Skeletal muscle tissue (tissue), 4 donors: ENCODE results near the gene CEBPB. TPM values are rescaled to one million over a fixed set of nuclear protein-coding genes. Genes with fewer than 3 reads are reported as not detected.

Experiments used
- H3K27ac ChIP-seq: one replicate; pipeline ENCODE4 v1.7.0; 2013; ENCODE audit warnings: mild to moderate bottlenecking, low read depth, low read length, inconsistent platforms
- H3K27me3 ChIP-seq, 3 donors: one replicate each; pipeline ENCODE4 v1.7.0; 2013; ENCODE audit warnings: low read length in 3 of 3; ENCODE audit not compliant: control insufficient read depth in 3 of 3, insufficient read depth in 3 of 3
- H3K36me3 ChIP-seq, 3 donors: one replicate each; pipeline ENCODE4 v1.7.0; 2013; ENCODE audit warnings: low read length in 3 of 3; ENCODE audit not compliant: control insufficient read depth in 3 of 3, insufficient read depth in 3 of 3
- H3K4me1 ChIP-seq, 3 donors: one replicate each; pipeline ENCODE4 v1.7.0; 2013; ENCODE audit warnings: low read length in 3 of 3, mild to moderate bottlenecking in 3 of 3; ENCODE audit not compliant: control insufficient read depth in 3 of 3, insufficient read depth in 3 of 3
- H3K4me3 ChIP-seq, 3 donors: one replicate each; pipeline ENCODE4 v1.7.0; 2013; ENCODE audit warnings: low read length in 3 of 3
- H3K9ac ChIP-seq, 3 donors: one replicate each; pipeline ENCODE4 v1.7.0; 2013; ENCODE audit warnings: low read length in 3 of 3, mild to moderate bottlenecking in 3 of 3, moderate library complexity in 2 of 3, low read depth in 1 of 3
- H3K9me3 ChIP-seq, 3 donors: one replicate each; pipeline ENCODE4 v1.7.0; 2013; ENCODE audit warnings: low read length in 3 of 3; ENCODE audit not compliant: control insufficient read depth in 3 of 3
- total RNA-seq: library from RNA; depleted of rRNA; stranded (reverse); fragments of >200 nt; gene quantifications from one replicate; pipeline ENCODE4 v1.2.3, GENCODE V29; 2014
- donor health status: Osteomylitis.

CEBPB gene
- total RNA-seq, 1 donor from 2014 or later = 7.3 TPM

DNA sequence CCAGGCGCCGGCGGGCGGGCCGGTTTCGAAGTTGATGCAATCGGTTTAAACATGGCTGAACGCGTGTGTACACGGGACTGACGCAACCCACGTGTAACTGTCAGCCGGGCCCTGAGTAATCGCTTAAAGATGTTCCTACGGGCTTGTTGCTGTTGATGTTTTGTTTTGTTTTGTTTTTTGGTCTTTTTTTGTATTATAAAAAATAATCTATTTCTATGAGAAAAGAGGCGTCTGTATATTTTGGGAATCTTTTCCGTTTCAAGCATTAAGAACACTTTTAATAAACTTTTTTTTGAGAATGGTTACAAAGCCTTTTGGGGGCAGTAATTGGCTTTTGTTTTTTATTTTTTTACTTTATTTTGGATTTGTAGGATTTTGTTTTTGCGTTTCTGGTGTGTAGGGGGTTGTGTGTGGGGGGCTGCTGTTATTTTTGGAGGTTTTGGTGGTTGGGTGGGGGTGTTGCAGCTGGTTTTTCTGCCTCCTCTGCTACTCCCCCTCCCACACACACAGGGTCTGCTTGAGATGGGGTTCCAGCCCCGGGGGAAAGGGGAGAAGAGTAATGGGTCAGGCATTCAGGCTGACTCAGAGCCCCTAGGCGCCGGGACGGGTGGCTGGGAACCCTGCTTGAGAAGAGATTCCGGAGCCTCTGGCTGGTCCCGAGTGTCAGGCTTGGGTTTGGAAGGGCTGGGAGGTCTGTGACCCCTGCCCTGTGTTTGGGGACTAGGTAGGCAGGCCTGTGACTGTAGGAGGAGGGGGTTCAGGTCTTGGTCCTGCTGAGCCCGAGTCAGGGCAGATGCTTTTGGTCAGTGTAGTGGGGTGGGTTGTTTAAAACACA is 2.0 kb downstream of the CEBPB start:
- H3K4me3 ChIP-seq = peak overlapping the region; percentile 80 to 99 (median 98)
- peaks cover 0 to 21% (median 4%) of the 10 kb centered on the region in 3 donors for H3K36me3 ChIP-seq
- H3K9ac ChIP-seq = peak overlapping the region; percentile 100
- peak overlapping the region; percentile 99 for H3K27ac ChIP-seq
- no peaks in the 10 kb centered on the region for H3K27me3 ChIP-seq
- peaks cover 17 to 39% (median 37%) of the 10 kb centered on the region in 3 donors for H3K4me1 ChIP-seq
- no peaks in the 10 kb centered on the region for H3K9me3 ChIP-seq

DNA sequence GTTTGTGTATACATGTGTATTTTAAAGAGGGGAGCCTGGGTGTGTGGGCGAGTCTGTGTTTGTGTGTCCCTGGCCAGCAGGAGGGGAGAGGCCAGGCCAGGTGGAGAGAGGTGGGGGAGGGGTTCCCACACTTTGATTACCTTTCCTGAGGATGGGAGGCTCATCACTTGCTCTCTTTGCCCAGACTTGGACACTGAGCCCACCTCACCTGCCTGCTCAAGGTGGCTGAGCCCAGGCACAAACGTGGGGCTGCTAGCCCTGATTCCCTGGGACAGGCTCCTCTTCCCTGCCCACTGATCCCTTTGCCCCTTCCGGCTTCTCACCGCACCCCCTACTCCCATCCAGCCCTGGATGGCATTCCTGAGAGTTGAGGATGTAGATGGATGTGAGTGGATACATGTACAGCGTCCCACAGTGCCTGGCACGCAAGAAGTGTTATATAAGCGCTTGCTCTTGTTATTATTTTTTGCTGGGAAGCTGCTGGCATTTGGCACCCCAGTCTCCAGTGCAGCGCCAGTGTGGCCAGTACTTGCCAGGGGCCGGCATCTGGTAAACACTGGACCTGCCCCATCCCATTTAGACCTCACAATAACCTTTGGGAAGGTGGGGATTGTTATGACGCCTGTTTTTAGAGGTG is 2.7 kb downstream of the CEBPB start:
- Histone ChIP-seq H3K4me1 (peaks cover 17 to 39% (median 36%) of the 10 kb centered on the region in 3 donors), H3K9ac (peak overlapping the region; percentile 100), H3K27me3 (no peaks in the 10 kb centered on the region), H3K36me3 (peaks cover 0 to 21% (median 4%) of the 10 kb centered on the region in 3 donors), H3K4me3 (peak overlapping the region; percentile 80 to 99 (median 98)), H3K9me3 (no peaks in the 10 kb centered on the region), H3K27ac (peak overlapping the region; percentile 99)

DNA sequence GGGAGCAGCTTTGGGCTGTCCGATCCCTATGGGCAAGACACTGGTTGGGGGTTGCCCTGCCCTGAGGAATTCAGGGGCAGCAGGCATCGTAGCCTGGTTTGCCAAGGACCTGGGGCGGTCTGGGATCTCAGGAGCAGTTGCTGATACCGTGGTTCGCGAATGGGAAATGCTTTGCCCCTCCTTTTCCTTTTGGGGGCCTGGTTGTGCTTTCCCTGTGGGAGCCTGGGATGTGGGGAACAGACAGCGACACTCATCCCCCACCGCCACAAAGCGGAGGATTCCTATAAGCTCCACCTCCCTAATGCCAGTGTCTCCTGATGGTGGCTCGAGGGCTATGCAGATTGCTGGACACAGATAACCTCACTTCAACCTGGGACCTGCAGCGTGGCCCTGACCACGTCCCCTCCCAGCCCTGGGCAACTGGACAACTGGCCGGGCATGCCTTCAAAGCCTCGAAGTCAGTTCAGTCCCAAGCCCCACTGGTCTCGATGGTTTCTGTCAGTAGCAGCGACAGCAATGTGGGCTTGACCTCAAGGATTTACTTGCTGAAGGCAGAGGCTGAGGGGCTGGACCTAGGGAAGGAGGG is 3.3 kb downstream of the CEBPB start:
- Histone ChIP-seq H3K27ac (peak overlapping the region; percentile 99), H3K9ac (peak overlapping the region; percentile 100), H3K27me3 (no peaks in the 10 kb centered on the region), H3K36me3 (peaks cover 0 to 21% (median 4%) of the 10 kb centered on the region in 3 donors), H3K4me1 (peaks cover 17 to 39% (median 36%) of the 10 kb centered on the region in 3 donors), H3K9me3 (no peaks in the 10 kb centered on the region), H3K4me3 (peak overlapping the region; percentile 80 to 99 (median 98))

DNA sequence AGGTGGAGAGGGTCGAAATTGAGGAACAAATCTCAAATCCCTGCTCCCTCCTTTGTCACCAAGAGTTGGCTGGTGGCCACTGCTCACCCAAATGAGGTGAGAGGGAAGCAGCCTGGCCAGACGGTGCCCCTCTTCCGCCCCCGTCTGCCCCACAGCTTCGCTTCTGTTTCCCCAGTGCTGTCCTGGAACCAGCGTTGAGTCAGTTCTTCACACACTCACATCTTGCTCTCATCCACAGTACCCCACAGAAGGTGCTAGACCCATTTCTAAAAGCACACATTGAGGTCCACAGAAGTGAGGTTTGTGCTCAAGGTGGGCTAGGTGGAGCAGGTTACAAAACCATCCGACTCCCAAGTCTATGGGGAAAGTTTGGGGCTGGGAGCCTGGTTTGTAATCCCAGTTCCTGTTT is 3.8 kb downstream of the CEBPB start:
- no peaks in the 10 kb centered on the region for H3K9me3 ChIP-seq
- peak overlapping the region; percentile 100 for H3K9ac ChIP-seq
- peaks cover 17 to 39% (median 36%) of the 10 kb centered on the region in 3 donors for H3K4me1 ChIP-seq
- peak overlapping the region; percentile 80 to 99 (median 98) for H3K4me3 ChIP-seq
- H3K27me3 ChIP-seq = no peaks in the 10 kb centered on the region
- peaks cover 0 to 21% (median 4%) of the 10 kb centered on the region in 3 donors for H3K36me3 ChIP-seq
- H3K27ac ChIP-seq = peak overlapping the region; percentile 99

DNA sequence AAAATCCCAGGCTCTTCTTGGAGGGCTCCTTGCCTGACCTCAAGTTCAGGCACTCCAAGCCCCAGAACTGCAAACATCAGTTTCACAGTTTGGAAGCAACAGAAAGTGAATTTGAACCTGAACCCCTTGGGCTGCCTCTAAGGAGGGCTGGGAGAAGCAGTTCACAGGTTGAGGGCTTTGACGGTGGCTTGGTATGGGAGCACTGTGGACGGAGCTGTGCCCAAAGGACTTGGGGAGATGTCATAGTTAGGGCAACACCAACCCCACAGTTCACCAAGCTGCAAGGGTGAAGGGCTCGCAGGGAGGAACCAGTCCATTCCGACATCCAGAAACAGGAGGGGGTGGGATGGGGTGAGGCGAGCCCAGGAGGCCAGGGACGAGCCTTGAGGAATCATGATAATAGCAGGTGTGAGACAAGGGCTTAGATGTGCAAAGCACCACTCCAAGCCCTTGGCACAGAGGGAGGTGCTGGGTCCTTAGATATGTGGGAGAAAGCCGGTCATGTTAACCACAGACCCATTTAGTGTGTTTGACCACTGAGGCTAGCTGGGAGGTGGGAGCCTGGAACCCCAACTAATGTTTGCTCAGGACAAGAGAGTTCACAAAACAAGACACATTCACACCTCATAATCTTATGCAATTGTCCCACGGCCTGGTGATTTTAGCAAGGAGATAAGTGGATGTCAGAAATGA is 4.3 kb downstream of the CEBPB start:
- Histone ChIP-seq H3K27me3 (no peaks in the 10 kb centered on the region), H3K27ac (peak overlapping the region; percentile 99), H3K9me3 (no peaks in the 10 kb centered on the region), H3K9ac (peak overlapping the region; percentile 100), H3K4me1 (peaks cover 17 to 38% (median 37%) of the 10 kb centered on the region in 3 donors), H3K36me3 (peaks cover 0 to 21% (median 4%) of the 10 kb centered on the region in 3 donors), H3K4me3 (peak overlapping the region in 1 of 3 donors; percentile 99)

DNA sequence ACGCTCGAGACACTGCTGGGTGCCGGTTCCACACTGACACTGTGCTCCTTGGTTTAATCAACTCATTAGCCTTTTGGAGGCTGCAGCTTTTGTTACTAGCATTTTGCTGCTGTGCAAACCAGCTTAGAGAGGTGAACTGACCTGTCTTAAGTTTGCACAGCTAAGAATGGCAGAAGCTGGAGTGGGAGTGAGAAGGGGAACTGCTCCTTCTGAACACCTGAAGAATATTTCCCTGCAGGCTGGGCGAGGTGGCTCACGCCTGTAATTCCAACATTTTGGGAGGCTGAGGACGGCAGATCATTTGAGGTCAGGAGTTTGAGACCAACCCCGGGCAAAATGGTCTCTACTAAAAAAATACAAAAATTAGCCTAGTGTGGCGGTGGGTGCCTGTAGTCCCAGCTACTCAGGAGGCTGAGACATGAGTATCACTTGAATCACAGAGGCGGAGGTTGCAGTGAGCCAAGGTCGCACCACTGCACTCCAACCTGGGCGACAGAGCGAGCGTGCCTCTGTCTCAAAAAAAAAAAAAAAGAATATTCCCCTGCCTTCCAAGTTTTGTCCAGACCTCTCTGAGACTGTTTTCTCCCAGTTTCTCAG is 5.0 kb downstream of the CEBPB start:
- Histone ChIP-seq H3K9ac (peak overlapping the region in 1 of 3 donors; percentile 100), H3K27ac (peak overlapping the region; percentile 99), H3K9me3 (no peaks in the 10 kb centered on the region), H3K4me3 (no peak overlapping the region), H3K36me3 (peaks cover 0 to 21% (median 4%) of the 10 kb centered on the region in 3 donors), H3K4me1 (peaks cover 22 to 43% (median 43%) of the 10 kb centered on the region in 3 donors), H3K27me3 (no peaks in the 10 kb centered on the region)

DNA sequence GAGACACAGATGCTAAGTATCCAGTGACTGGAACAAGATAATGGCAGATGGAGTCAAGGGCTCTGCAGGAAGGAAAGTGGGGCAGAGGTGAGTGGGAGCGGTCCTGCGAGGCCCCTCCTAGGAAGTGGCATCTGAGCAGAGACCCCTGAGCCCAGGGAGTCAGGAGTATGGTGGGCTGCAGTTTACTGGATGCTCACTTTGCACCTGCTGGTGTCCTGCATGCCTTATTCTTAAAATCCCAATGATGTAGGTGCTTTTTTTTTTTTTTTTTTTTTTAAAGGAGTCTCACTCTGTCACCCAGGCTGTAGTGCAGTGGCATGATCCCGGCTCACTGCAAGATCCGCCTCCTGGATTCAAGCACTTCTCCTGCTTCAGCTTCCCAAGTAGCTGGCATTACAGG is 5.6 kb downstream of the CEBPB start:
- Histone ChIP-seq H3K27me3 (no peaks in the 10 kb centered on the region), H3K27ac (peak overlapping the region; percentile 12), H3K9ac (no peak overlapping the region), H3K36me3 (peaks cover 0 to 16% (median 4%) of the 10 kb centered on the region in 3 donors), H3K4me1 (peaks cover 28 to 49% (median 43%) of the 10 kb centered on the region in 3 donors), H3K4me3 (no peak overlapping the region), H3K9me3 (no peaks in the 10 kb centered on the region)

DNA sequence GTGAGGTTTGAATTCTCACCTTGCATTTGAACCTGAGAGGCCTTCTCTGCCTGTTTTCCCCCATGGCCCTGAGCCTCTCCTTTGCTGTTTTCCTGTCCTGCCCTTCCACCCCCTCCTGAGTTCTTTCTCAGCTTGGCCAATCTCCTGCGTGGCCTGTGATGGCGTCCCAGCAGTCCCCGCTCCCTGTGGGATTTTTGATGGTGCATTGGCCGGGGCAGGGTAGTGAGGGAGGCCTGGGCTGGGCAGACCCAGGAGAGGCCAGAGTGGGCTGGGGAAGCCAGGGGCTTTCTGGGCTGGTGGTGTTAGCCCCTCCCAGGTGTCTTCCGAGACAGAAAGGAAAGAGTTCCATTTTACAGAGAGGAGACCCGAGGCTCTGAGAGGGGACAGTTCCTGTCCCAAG is 6.3 kb downstream of the CEBPB start:
- Histone ChIP-seq H3K9ac (no peak overlapping the region), H3K9me3 (no peaks in the 10 kb centered on the region), H3K4me1 (peaks cover 28 to 47% (median 37%) of the 10 kb centered on the region in 3 donors), H3K27me3 (no peaks in the 10 kb centered on the region), H3K36me3 (peaks cover 0 to 9% (median 4%) of the 10 kb centered on the region in 3 donors), H3K27ac (no peak overlapping the region), H3K4me3 (no peak overlapping the region)

DNA sequence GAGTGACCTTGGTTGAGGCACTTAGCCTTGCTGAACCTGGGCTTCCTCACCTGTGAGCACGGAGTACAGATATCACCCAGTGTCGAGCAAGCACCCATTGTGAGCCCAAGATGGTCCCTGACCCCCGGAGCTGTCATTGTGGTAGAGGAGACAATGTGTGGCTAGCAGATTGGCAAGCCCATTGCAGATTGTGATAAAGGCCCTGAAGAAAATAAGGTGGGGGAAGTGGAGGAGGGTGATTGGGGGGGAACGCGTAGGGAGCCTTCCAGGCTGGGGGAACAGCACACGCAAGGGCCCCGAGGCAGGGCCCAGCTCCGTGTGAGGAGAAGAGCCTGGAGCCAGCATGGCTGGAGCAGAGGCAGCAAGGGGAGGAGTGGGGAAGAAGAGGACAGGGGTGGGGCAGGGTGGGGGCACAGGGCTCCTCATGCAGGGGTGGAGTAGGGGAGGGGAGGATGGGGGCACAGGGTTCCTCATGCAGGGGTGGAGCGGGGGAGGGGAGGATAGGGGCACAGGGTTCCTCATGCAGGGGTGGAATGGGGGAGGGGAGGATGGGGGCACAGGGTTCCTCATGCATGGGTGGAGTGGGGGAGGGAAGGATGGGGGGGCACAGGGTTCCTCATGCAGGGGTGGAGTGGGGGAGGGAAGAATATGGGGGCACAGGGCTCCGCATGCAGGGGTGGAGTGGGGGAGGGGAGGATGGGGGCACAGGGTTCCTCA is 7.0 kb downstream of the CEBPB start:
- H3K4me3 ChIP-seq = no peak overlapping the region
- H3K4me1 ChIP-seq = peaks cover 28 to 47% (median 36%) of the 10 kb centered on the region in 3 donors
- peaks cover 0 to 8% (median 4%) of the 10 kb centered on the region in 3 donors for H3K36me3 ChIP-seq
- H3K27ac ChIP-seq = no peak overlapping the region
- H3K9ac ChIP-seq = no peak overlapping the region
- H3K27me3 ChIP-seq = no peaks in the 10 kb centered on the region
- no peaks in the 10 kb centered on the region for H3K9me3 ChIP-seq
